ENCODE measurements around the gene VTI1A. TPM values are rescaled to one million over a fixed set of nuclear protein-coding genes. Genes with fewer than 3 reads are reported as not detected.

VTI1A gene
- total and polyA plus RNA-seq, 2 of the 8 experiments (the other 6 are each of a cell fraction or from before 2014, with no cell fraction given): 6.0 to 20.0 TPM

GRCh38 chr10:112821038-112821437 lies 374.0 kb downstream of the VTI1A start (continued):
- TF ChIP-seq SIX5 (IDR thresholded peaks at IDR 0.05; ENCODE audit: low read depth, low read length) (no peak), CREB1 (IDR thresholded peaks at IDR 0.05) (no peak), SRF (IDR thresholded peaks at IDR 0.05; ENCODE audit: low read depth, low read length) (no peak), POU5F1 (IDR thresholded peaks at IDR 0.05; ENCODE audit: low read depth, low read length) (no peak)
